CD14-positive monocyte (primary cell): ENCODE measurements around the gene KDM6A. TPM values are rescaled to one million over a fixed set of nuclear protein-coding genes. Genes with fewer than 3 reads are reported as not detected.

ENCODE experiments used
- DNase-seq, 3 donors: peaks; one replicate each; pipeline ENCODE4 v3.0.0-alpha.2; 2011 to 2022
- H2AFZ ChIP-seq: 2 replicates; pipeline ENCODE4 v1.6.0; 2012; ENCODE audit warnings: mild to moderate bottlenecking, low read depth, low read length, inconsistent platforms; ENCODE audit not compliant: insufficient read depth, poor library complexity, severe bottlenecking
- H3K27ac ChIP-seq, 2 donors: 1 replicate in 1 of 2; 2 replicates in 1 of 2; pipeline ENCODE4 v1.5.1; 2012 to 2013; ENCODE audit warnings: low read length in 2 of 2, control low read depth in 1 of 2, inconsistent platforms in 1 of 2, low read depth in 1 of 2, mild to moderate bottlenecking in 1 of 2
- H3K27me3 ChIP-seq, 2 donors: one replicate each; pipeline versions ENCODE4 v1.6.0 to v1.6.1; 2011 to 2013; ENCODE audit warnings: low read length in 2 of 2; ENCODE audit not compliant: control insufficient read depth in 2 of 2, insufficient read depth in 2 of 2
- H3K36me3 ChIP-seq, 2 donors: replicated peaks in 1 of 2; 1 replicate in 1 of 2; 2 replicates in 1 of 2; pipeline versions ENCODE4 v1.5.1 to v1.6.1; 2012 to 2013; ENCODE audit warnings: low read length in 2 of 2, control low read depth in 1 of 2, inconsistent platforms in 1 of 2, mild to moderate bottlenecking in 1 of 2; ENCODE audit not compliant: insufficient read depth in 2 of 2, control insufficient read depth in 1 of 2
- H3K4me1 ChIP-seq, 2 donors: 1 replicate in 1 of 2; 2 replicates in 1 of 2; pipeline versions ENCODE4 v1.5.1 to v1.6.1; 2012 to 2013; ENCODE audit warnings: low read length in 2 of 2, control low read depth in 1 of 2, inconsistent platforms in 1 of 2, mild to moderate bottlenecking in 1 of 2, moderate library complexity in 1 of 2; ENCODE audit not compliant: insufficient read depth in 2 of 2, control insufficient read depth in 1 of 2
- H3K4me2 ChIP-seq: replicated peaks from 2 replicates; pipeline ENCODE3; 2012; ENCODE audit warnings: low read length, moderate library complexity, mild to moderate bottlenecking; ENCODE audit not compliant: poor library complexity, severe bottlenecking; ENCODE audit errors: extremely low read depth
- H3K4me3 ChIP-seq, 3 experiments: fragments of 200-600 bp in 1 of 3; sonication (generic) in 1 of 3; replicated peaks in 1 of 3; 1 replicate in 2 of 3; 2 replicates in 1 of 3; pipeline ENCODE4 v1.5.1; 2011 to 2013; ENCODE audit warnings: low read length in 3 of 3, mild to moderate bottlenecking in 3 of 3, control low read depth in 2 of 3, low read depth in 2 of 3, inconsistent platforms in 1 of 3, moderate library complexity in 1 of 3
- H3K79me2 ChIP-seq: 2 replicates; pipeline ENCODE4 v1.6.0; 2012; ENCODE audit warnings: mild to moderate bottlenecking, control low read depth, inconsistent platforms, low read length, moderate library complexity; ENCODE audit not compliant: insufficient read depth
- H3K9ac ChIP-seq: 2 replicates; pipeline ENCODE4 v1.6.0; 2017; ENCODE audit warnings: low read length, mild to moderate bottlenecking; ENCODE audit not compliant: insufficient read depth, poor library complexity, severe bottlenecking
- H3K9me3 ChIP-seq, 2 donors: replicated peaks in 1 of 2; 1 replicate in 1 of 2; 2 replicates in 1 of 2; pipeline versions ENCODE4 v1.5.1 to v1.6.1; 2012 to 2013; ENCODE audit warnings: low read length in 2 of 2, control low read depth in 1 of 2; ENCODE audit not compliant: control insufficient read depth in 1 of 2, insufficient read depth in 1 of 2
- H4K20me1 ChIP-seq: 2 replicates; pipeline ENCODE4 v1.6.0; 2012; ENCODE audit warnings: mild to moderate bottlenecking, low read length, control low read depth, moderate library complexity; ENCODE audit not compliant: insufficient read depth
- H3K27ac Mint-ChIP-seq, 7 donors: one replicate each; pipeline ENCODE4 v1.8.0; 2020; ENCODE audit warnings: mild to moderate bottlenecking in 7 of 7, mixed read lengths in 7 of 7, moderate library complexity in 6 of 7, inconsistent platforms in 2 of 7
- H3K27me3 Mint-ChIP-seq, 3 donors: one replicate each; pipeline ENCODE4 v1.8.0; 2021 to 2022; ENCODE audit warnings: low read depth in 3 of 3, mild to moderate bottlenecking in 3 of 3, mixed read lengths in 3 of 3, moderate library complexity in 3 of 3, inconsistent platforms in 1 of 3
- H3K36me3 Mint-ChIP-seq, 2 donors: one replicate each; pipeline ENCODE4 v1.8.0; 2020; ENCODE audit warnings: mixed read lengths in 2 of 2, inconsistent platforms in 1 of 2, mild to moderate bottlenecking in 1 of 2
- H3K4me1 Mint-ChIP-seq: one replicate; pipeline ENCODE4 v1.8.0; 2020; ENCODE audit warnings: mild to moderate bottlenecking, mixed read lengths
- H3K4me3 Mint-ChIP-seq, 2 donors: one replicate each; pipeline ENCODE4 v1.8.0; 2020; ENCODE audit warnings: mild to moderate bottlenecking in 2 of 2, mixed read lengths in 2 of 2, moderate library complexity in 1 of 2
- H3K9me3 Mint-ChIP-seq, 7 donors: one replicate each; pipeline ENCODE4 v1.8.0; 2020 to 2022; ENCODE audit warnings: mixed read lengths in 7 of 7, mild to moderate bottlenecking in 6 of 7, moderate library complexity in 6 of 7, inconsistent platforms in 2 of 7
- CTCF ChIP-seq: fragments of 200-600 bp; IDR thresholded peaks from one replicate; pipeline ENCODE4 v1.8.0; 2022; ENCODE audit warnings: antibody characterized with exemption, mild to moderate bottlenecking
- WGBS: methylation state at CpG from one replicate; pipeline ENCODE4 v1.1.5; 2013; ENCODE audit warnings: missing lambda C conversion rate; ENCODE audit not compliant: insufficient coverage; 5-methylcytosine and 5-hydroxymethylcytosine counted together
- intact Hi-C, 2 donors: fragments of 100-400 bp; cut with micrococcal nuclease; formaldehyde crosslinking; loops; one replicate each; pipeline versions ENCODE4 v1.15.0 to v1.15.1; 2023
- polyA plus RNA-seq, 3 donors: library from polyadenylated mRNA; depleted of rRNA in 1 of 3; unstranded in 2 of 3; stranded (reverse) in 1 of 3; fragments of 300-500 nt in 2 of 3; fragments of >200 nt in 1 of 3; fragmentation: Illumina TruSeq in 2 of 3; gene quantifications; 1 replicate in 2 of 3; 2 replicates in 1 of 3; pipeline ENCODE4 v1.2.3, GENCODE V29; 2012 to 2021

KDM6A gene
- polyA plus RNA-seq, 3 donors = 7.6 to 35.0 (median 13.8) TPM

- TF ChIP-seq CTCF = no peak
- no peaks in the 10 kb centered on the region for H3K79me2 ChIP-seq
- peaks cover 0 to 13% (median 5%) of the 10 kb centered on the region in 3 donors for H3K27me3 Mint-ChIP-seq
- H3K4me1 Mint-ChIP-seq = peaks cover 7% of the 10 kb centered on the region
- no peaks in the 10 kb centered on the region for H3K27me3 ChIP-seq
- H2AFZ ChIP-seq = no peak overlapping the region
- 100% methylated on average over 1 of the region's 9 CpGs for whole genome bisulfite sequencing
- H3K27ac Mint-ChIP-seq = no peak overlapping the region
- no peak for DNase-seq
- no peak overlapping the region for H3K4me3 ChIP-seq
- H3K4me1 ChIP-seq = no peaks in the 10 kb centered on the region
- H3K27ac ChIP-seq = no peak overlapping the region
- no peak overlapping the region for H3K4me3 Mint-ChIP-seq
- H3K36me3 Mint-ChIP-seq = no peaks in the 10 kb centered on the region
- H3K9me3 Mint-ChIP-seq = peaks cover 0 to 2% (median 0%) of the 10 kb centered on the region in 7 donors
- H3K9ac ChIP-seq = no peak overlapping the region
- no peak overlapping the region for H3K4me2 ChIP-seq
- no peaks in the 10 kb centered on the region for H3K9me3 ChIP-seq
- intact Hi-C loops = no loop called here
- no peaks in the 10 kb centered on the region for H4K20me1 ChIP-seq
- no peaks in the 10 kb centered on the region for H3K36me3 ChIP-seq
Observed at GRCh38 chrX:45150821-45151220, 277.8 kb downstream of the KDM6A start.

- intact Hi-C loops = no loop called here
- Histone ChIP-seq H2AFZ (no peak overlapping the region), H3K9me3 (no peaks in the 10 kb centered on the region), H3K4me1 (no peaks in the 10 kb centered on the region), H3K27ac (no peak overlapping the region), H3K27me3 (no peaks in the 10 kb centered on the region), H3K4me2 (no peak overlapping the region), H3K4me3 (no peak overlapping the region), H4K20me1 (no peaks in the 10 kb centered on the region), H3K79me2 (no peaks in the 10 kb centered on the region), H3K9ac (no peak overlapping the region), H3K36me3 (no peaks in the 10 kb centered on the region)
- TF ChIP-seq CTCF = no peak
- peaks cover 0 to 2% (median 0%) of the 10 kb centered on the region in 7 donors for H3K9me3 Mint-ChIP-seq
- H3K4me1 Mint-ChIP-seq = peaks cover 7% of the 10 kb centered on the region
- H3K27me3 Mint-ChIP-seq = peaks cover 0 to 19% (median 3%) of the 10 kb centered on the region in 3 donors
- H3K27ac Mint-ChIP-seq = peak overlapping the region in 2 of 7 donors; percentile 16 to 21
- H3K4me3 Mint-ChIP-seq = no peak overlapping the region
- no CpG with 5 or more reads among the region's 4 CpGs for WGBS
- no peaks in the 10 kb centered on the region for H3K36me3 Mint-ChIP-seq
- DNase-seq = no peak
Observed at GRCh38 chrX:45154033-45154360, 281.0 kb downstream of the KDM6A start.
